ENCODE data around the gene PTPRK.

DNA sequence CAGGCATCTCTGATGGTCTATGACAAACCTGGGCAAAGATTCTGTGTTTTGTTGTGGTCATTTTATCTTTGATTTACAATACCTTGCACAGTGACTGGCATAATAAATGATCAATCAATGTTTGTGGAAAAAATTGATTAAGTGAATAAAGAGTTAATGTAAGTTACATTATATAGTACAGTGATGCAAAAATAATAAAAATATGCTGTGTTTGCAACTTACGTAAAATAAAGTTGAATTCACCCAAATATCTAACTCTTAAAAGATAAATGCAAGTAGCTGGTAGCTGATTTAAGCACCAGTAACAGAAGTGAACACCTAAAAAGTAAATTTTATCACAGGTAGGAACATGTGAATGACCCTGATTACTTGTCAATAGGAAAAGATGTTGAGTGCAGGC, 443.6 kb downstream of the PTPRK start:
- TF ChIP-seq CTCF (conservative IDR thresholded peaks at IDR 0.05) (no peak), EZH2 (IDR thresholded peaks at IDR 0.05; ENCODE audit: low read depth) (no peak)
